Activated naive CD8-positive, alpha-beta T cell (primary cell): ENCODE results near the gene ADGRB2.
A peak's percentile ranks its signal among the peaks of the same experiment; 100 is the strongest.

Source experiments
- H3K27ac Mint-ChIP-seq: one replicate; pipeline ENCODE4 v1.8.0; 2021; ENCODE audit warnings: mixed read lengths
- H3K27me3 Mint-ChIP-seq: one replicate; pipeline ENCODE4 v1.8.0; 2021; ENCODE audit warnings: mixed read lengths
- H3K36me3 Mint-ChIP-seq: one replicate; pipeline ENCODE4 v1.8.0; 2021; ENCODE audit warnings: mixed read lengths
- H3K4me1 Mint-ChIP-seq: one replicate; pipeline ENCODE4 v1.8.0; 2021; ENCODE audit warnings: low read depth, mixed read lengths
- H3K4me3 Mint-ChIP-seq: one replicate; pipeline ENCODE4 v1.8.0; 2021; ENCODE audit warnings: mild to moderate bottlenecking, mixed read lengths
- H3K9me3 Mint-ChIP-seq: one replicate; pipeline ENCODE4 v1.8.0; 2021; ENCODE audit warnings: low read depth, mixed read lengths

The ADGRB2 gene

GRCh38 chr1:31727195-31727594 is 36.9 kb downstream of the ADGRB2 start:
- Mint-ChIP-seq H3K27ac (no peak overlapping the region), H3K27me3 (peaks cover 4% of the 10 kb centered on the region), H3K4me3 (no peak overlapping the region), H3K36me3 (peaks cover 3% of the 10 kb centered on the region), H3K9me3 (no peaks in the 10 kb centered on the region), H3K4me1 (no peaks in the 10 kb centered on the region)

GRCh38 chr1:31726715-31727114 is 37.4 kb downstream of the ADGRB2 start:
- Mint-ChIP-seq H3K4me3 (no peak overlapping the region), H3K27me3 (peaks cover 6% of the 10 kb centered on the region), H3K9me3 (no peaks in the 10 kb centered on the region), H3K36me3 (peaks cover 3% of the 10 kb centered on the region), H3K4me1 (no peaks in the 10 kb centered on the region), H3K27ac (no peak overlapping the region)

GRCh38 chr1:31725777-31726535 is 38.2 kb downstream of the ADGRB2 start:
- peaks cover 3% of the 10 kb centered on the region for H3K36me3 Mint-ChIP-seq
- H3K4me3 Mint-ChIP-seq: no peak overlapping the region

GRCh38 chr1:31725134-31725533 is 39.0 kb downstream of the ADGRB2 start:
- no peak overlapping the region for H3K4me3 Mint-ChIP-seq
- peaks cover 6% of the 10 kb centered on the region for H3K27me3 Mint-ChIP-seq
- no peaks in the 10 kb centered on the region for H3K9me3 Mint-ChIP-seq
- peaks cover 3% of the 10 kb centered on the region for H3K36me3 Mint-ChIP-seq
- H3K27ac Mint-ChIP-seq: no peak overlapping the region
- no peaks in the 10 kb centered on the region for H3K4me1 Mint-ChIP-seq

More at GRCh38 chr1:31725777-31726535, 38.2 kb downstream of the ADGRB2 start:
- H3K9me3 Mint-ChIP-seq: no peaks in the 10 kb centered on the region
- peaks cover 6% of the 10 kb centered on the region for H3K27me3 Mint-ChIP-seq
- H3K27ac Mint-ChIP-seq: no peak overlapping the region
- no peaks in the 10 kb centered on the region for H3K4me1 Mint-ChIP-seq

- H3K27ac Mint-ChIP-seq: no peak overlapping the region
- H3K27me3 Mint-ChIP-seq: peaks cover 6% of the 10 kb centered on the region
- no peak overlapping the region for H3K4me3 Mint-ChIP-seq
- peaks cover 3% of the 10 kb centered on the region for H3K36me3 Mint-ChIP-seq
- no peaks in the 10 kb centered on the region for H3K4me1 Mint-ChIP-seq
- H3K9me3 Mint-ChIP-seq: no peaks in the 10 kb centered on the region
These were observed 40.2 kb downstream of the ADGRB2 start for GRCh38 chr1:31723828-31724359.

- Mint-ChIP-seq H3K9me3 (no peaks in the 10 kb centered on the region), H3K4me1 (peaks cover 16% of the 10 kb centered on the region), H3K27ac (no peak overlapping the region), H3K36me3 (peaks cover 3% of the 10 kb centered on the region), H3K27me3 (peaks cover 27% of the 10 kb centered on the region), H3K4me3 (no peak overlapping the region)
These were observed 45.7 kb downstream of the ADGRB2 start for GRCh38 chr1:31718327-31718897.

- H3K4me3 Mint-ChIP-seq: no peak overlapping the region
- H3K27ac Mint-ChIP-seq: no peak overlapping the region
- no peaks in the 10 kb centered on the region for H3K9me3 Mint-ChIP-seq
- peaks cover under 1% of the 10 kb centered on the region for H3K36me3 Mint-ChIP-seq
- peaks cover 30% of the 10 kb centered on the region for H3K27me3 Mint-ChIP-seq
- peaks cover 16% of the 10 kb centered on the region for H3K4me1 Mint-ChIP-seq
These were observed 46.8 kb downstream of the ADGRB2 start for GRCh38 chr1:31717341-31717740.

- H3K9me3 Mint-ChIP-seq: no peaks in the 10 kb centered on the region
- no peaks in the 10 kb centered on the region for H3K36me3 Mint-ChIP-seq
- H3K4me3 Mint-ChIP-seq: peak overlapping the region; percentile 52
- peaks cover 16% of the 10 kb centered on the region for H3K4me1 Mint-ChIP-seq
- peaks cover 38% of the 10 kb centered on the region for H3K27me3 Mint-ChIP-seq
- H3K27ac Mint-ChIP-seq: no peak overlapping the region
These were observed 48.3 kb downstream of the ADGRB2 start for GRCh38 chr1:31715873-31716220.

GRCh38 chr1:31715087-31715872 is 48.9 kb downstream of the ADGRB2 start:
- Mint-ChIP-seq H3K27me3 (peaks cover 38% of the 10 kb centered on the region), H3K27ac (no peak overlapping the region), H3K4me1 (peaks cover 16% of the 10 kb centered on the region), H3K4me3 (peak overlapping the region; percentile 74), H3K36me3 (no peaks in the 10 kb centered on the region), H3K9me3 (no peaks in the 10 kb centered on the region)

- peaks cover 16% of the 10 kb centered on the region for H3K4me1 Mint-ChIP-seq
- peak overlapping the region; percentile 70 for H3K4me3 Mint-ChIP-seq
These were observed 49.6 kb downstream of the ADGRB2 start for GRCh38 chr1:31714442-31715086.

GRCh38 chr1:31712630-31713029 is 51.5 kb downstream of the ADGRB2 start:
- H3K36me3 Mint-ChIP-seq: no peaks in the 10 kb centered on the region
- no peak overlapping the region for H3K4me3 Mint-ChIP-seq
- H3K27me3 Mint-ChIP-seq: peaks cover 47% of the 10 kb centered on the region
- no peak overlapping the region for H3K27ac Mint-ChIP-seq
- H3K4me1 Mint-ChIP-seq: peaks cover 26% of the 10 kb centered on the region
- H3K9me3 Mint-ChIP-seq: no peaks in the 10 kb centered on the region

More at GRCh38 chr1:31714442-31715086, 49.6 kb downstream of the ADGRB2 start:
- peaks cover 38% of the 10 kb centered on the region for H3K27me3 Mint-ChIP-seq
- no peaks in the 10 kb centered on the region for H3K36me3 Mint-ChIP-seq
- H3K27ac Mint-ChIP-seq: no peak overlapping the region
- H3K9me3 Mint-ChIP-seq: no peaks in the 10 kb centered on the region

- Mint-ChIP-seq H3K4me1 (peaks cover 28% of the 10 kb centered on the region), H3K9me3 (no peaks in the 10 kb centered on the region), H3K36me3 (no peaks in the 10 kb centered on the region), H3K4me3 (no peak overlapping the region), H3K27me3 (peaks cover 45% of the 10 kb centered on the region), H3K27ac (no peak overlapping the region)
These were observed 52.1 kb downstream of the ADGRB2 start for GRCh38 chr1:31712068-31712467.

- Mint-ChIP-seq H3K27me3 (peaks cover 47% of the 10 kb centered on the region), H3K4me3 (no peak overlapping the region)
These were observed 55.8 kb downstream of the ADGRB2 start for GRCh38 chr1:31708324-31708723.

GRCh38 chr1:31707711-31708110 is 56.4 kb downstream of the ADGRB2 start:
- H3K4me3 Mint-ChIP-seq: no peak overlapping the region
- H3K27me3 Mint-ChIP-seq: peaks cover 47% of the 10 kb centered on the region
- peaks cover 29% of the 10 kb centered on the region for H3K4me1 Mint-ChIP-seq
- H3K27ac Mint-ChIP-seq: no peak overlapping the region
- H3K36me3 Mint-ChIP-seq: no peaks in the 10 kb centered on the region
- no peaks in the 10 kb centered on the region for H3K9me3 Mint-ChIP-seq

More at GRCh38 chr1:31708324-31708723, 55.8 kb downstream of the ADGRB2 start:
- H3K9me3 Mint-ChIP-seq: no peaks in the 10 kb centered on the region
- H3K36me3 Mint-ChIP-seq: no peaks in the 10 kb centered on the region
- H3K27ac Mint-ChIP-seq: no peak overlapping the region
- peaks cover 29% of the 10 kb centered on the region for H3K4me1 Mint-ChIP-seq
